Fibroblast of skin of left quadriceps (primary cell): ENCODE data around the gene HPX.
A peak's percentile ranks its signal among the peaks of the same experiment; 100 is the strongest.

Experiments used
- DNase-seq, 2 experiments: peaks; one replicate each; pipeline ENCODE4 v3.0.0-alpha.2; 2013; ENCODE audit warnings: low read depth in 2 of 2

HPX gene

DNA sequence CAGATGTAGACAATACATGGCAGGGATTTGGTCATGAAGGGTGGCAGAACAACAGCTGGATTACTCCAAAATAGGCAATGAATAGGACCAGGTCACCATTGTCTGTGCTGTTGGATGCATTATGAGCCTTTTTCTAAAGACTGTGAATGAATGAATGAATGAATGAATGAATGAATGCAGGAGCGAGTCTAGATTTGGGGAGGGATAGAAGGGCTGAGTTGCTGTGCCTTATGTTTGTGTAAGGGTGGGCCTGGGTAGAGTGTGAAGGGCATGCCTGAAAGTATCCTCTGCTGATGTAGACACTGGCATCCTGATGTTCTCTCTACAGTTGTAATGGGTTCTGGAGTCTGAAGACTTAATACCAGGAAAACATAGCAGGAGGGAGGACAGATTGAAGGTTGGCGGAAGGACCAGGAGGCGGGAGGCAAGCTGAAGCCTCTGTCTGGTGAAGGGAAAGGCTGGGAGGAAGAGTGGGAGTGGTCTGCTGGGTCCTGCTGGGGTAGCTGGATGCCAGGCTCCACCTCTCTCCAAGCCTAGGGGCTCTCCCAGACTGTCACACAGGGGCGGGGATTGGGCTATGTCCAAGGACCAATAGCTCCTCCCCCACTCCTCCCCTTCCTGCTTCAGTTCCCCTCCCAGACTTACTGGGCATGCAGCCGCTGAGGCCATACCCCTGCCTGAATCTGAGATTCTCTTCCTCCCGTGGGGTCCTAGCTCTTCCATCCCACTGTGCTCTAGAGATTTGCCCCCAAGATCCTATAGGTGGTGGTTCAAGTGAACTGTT lies 28.1 kb upstream of the HPX start:
- DNase-seq: peak; percentile 69 to 72

DNA sequence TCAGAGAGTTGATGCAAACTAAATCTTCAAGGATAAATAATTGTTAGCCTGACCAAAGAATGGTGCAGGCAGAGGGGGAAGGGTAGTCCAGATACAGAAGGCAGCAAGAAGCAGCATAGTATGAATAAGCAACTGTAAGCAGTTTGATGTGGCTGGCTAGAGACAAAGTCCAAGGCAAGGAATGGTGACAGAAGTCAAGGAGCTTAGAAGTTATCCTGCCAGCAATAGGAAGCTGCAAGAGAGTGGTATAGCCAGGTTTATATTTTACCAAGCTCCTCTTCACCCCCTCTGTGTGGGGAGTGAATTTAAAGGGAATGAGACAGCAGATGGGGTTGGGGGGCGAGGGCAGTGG lies 18.3 kb upstream of the HPX start:
- DNase-seq: no peak

GRCh38 chr11:6458352-6459098 lies 17.7 kb upstream of the HPX start:
- no peak for DNase-seq

DNA sequence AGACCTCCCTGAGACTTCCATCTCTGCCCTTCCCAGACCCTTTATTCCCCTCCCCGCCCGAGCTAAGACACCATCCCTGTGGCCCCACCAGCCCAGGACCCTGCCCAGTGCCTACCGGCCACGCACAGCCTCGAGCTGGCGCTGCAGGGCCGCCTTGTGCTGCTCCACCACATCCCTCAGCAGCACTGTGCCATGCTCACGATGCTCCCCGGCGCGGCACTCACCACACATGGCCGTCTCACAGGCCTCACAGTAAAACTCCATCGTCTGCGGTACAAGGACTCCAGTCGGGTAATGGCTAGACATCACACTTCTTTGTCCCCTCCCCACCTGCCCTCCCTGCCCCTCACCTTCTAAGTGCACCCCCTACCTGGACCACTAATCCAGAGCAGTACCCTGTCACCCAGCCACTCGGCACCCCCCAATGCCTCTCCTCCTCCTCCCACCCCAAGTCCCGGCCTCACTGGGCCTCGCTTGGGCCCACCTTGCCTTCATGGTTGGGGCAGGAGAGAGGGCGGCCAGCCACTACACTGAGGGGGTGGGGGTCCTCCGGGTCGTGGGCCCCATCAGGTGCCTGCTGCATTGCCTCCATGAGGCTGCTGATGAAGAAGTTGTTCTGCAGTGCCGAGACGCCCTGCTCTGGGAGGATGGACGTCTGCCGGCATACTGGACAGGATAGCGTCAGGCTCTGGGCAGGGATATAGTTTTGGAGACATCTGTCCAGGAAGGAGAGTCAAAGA lies 17.0 kb upstream of the HPX start:
- DNase-seq: no peak

- no peak for DNase-seq
Observed at GRCh38 chr11:6456361-6457073, 15.7 kb upstream of the HPX start.

DNA sequence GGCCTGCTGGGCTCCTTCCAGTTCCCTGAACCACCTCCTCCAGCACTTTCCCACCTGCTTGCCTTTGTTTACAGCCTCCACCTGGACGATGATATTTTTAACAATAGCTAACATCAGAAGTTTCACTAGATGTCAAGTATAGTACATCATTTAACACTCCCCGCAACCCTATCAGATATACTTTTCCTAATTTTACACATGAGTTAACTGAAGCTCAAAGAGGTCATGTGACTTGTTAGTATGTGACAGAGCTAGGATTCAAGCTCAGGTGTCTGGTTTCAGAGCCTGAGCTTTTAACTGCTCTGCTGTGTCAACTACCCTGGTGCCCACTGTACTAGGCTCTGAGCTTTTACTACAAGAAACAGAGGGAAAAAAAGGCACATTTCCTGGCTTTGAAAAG lies 14.3 kb upstream of the HPX start:
- DNase-seq: no peak

DNA sequence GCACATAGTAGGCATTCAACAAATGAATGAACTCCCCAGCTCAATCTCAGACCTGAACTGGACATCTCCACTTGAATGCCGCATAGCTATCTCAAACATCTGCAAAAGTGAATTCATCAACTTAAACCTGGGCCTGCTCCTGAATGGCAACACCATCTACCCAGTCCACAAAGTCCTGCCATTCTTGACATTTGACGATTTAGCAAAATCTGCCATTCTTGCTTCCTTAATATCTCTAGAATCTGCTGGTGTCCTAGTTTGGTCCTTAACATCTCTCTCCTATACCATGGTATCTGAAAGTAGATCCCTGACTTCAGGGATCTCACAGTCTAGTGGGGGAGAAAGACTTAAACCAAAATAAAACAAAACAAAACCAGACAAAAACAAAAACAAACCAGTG lies 12.4 kb upstream of the HPX start:
- DNase-seq: no peak

DNA sequence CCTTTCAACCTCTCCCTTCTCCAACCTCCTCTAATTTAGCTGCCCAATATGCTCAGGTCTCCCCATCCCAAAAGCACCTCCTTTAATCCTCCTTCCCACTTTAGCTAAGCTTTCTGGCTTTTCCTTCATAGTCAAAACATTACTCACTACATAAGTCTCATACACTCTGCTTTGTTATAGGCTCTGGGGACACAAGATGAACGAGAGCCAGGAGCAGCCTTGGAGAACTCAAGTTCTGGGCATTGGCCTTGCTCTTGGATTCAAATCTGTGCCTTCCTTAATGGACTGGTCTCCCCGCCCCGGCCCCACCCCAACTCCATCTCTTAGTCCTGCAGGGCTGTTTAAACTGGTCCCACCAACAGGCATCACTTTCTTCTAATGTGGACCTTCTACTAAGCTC lies 11.4 kb upstream of the HPX start:
- no peak for DNase-seq

- DNase-seq: no peak
Observed at GRCh38 chr11:6448574-6448973, 7.8 kb upstream of the HPX start.

GRCh38 chr11:6443269-6444003 lies 2.6 kb upstream of the HPX start:
- no peak for DNase-seq

GRCh38 chr11:6442441-6442840 lies 1.7 kb upstream of the HPX start:
- no peak for DNase-seq

GRCh38 chr11:6438979-6439571 lies 1.7 kb downstream of the HPX start:
- DNase-seq: no peak

DNA sequence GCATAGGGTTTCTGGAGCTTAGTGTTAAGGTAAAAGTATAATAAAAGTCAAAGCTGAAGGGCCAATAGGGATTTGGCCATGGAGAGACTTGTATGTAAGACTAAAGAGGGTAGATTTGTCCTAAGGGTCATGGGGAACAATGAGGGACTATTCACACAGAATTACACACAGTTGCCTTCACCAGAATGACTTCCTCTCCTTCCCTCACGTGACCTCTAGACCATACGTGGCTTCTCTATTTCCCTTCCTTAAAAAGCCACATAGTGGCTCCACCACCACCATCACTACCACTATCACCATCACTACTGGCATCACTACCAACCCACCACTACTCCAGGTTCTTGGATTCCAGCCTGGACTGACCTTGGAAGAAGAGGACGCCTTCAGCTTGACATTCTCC lies 2.8 kb downstream of the HPX start:
- DNase-seq: no peak

- no peak for DNase-seq
Observed at GRCh38 chr11:6437423-6437822, 3.4 kb downstream of the HPX start.

GRCh38 chr11:6433998-6434660 lies 6.7 kb downstream of the HPX start:
- no peak for DNase-seq

DNA sequence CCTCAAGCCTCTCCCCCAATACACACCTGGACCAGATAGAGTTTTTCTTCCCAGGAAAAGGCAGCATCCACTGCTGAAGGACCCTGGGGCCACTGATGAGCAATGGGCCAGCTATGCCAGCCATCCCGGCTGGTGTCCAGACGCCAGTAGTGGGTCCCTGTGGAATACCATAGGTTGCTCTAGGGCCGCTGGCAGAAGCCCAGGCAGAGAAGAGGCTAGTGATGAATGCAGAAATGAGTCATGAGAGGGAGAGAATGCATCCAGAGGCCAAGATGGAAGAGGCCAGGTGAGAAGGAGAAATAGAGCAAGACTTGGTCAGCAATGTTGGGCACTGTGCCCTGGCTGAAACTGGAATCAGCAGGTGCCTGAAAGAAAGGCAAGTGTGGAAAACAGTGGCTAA lies 8.9 kb downstream of the HPX start:
- DNase-seq: peak in 1 of 2 experiments; percentile 41

GRCh38 chr11:6427516-6427915 lies 13.3 kb downstream of the HPX start:
- DNase-seq: no peak

DNA sequence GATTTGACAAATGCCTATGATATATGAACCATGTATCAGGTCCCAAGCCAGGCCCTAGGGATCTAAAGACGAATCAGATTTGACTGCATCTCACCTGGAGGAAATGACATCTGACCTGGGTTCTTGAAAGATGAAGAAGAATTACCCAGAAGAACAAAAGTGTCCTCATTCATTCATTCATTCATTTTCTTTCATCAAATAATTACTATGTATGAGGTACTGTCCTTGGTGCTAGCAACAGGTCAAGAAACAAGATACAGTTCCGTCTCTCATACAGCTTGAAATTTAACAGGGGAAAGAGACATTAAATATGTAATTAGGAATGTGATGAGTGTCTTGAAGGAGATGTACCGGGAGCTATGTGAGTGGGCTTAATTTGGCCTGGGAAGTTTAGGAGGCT lies 20.1 kb downstream of the HPX start:
- DNase-seq: no peak

- peak in 1 of 2 experiments; percentile 29 for DNase-seq
Observed at GRCh38 chr11:6419009-6419631, 21.7 kb downstream of the HPX start, which contains the start of gene APBB1. Gene APBB1 (minus strand): TSS chr11:6419094. CDS start chr11:6411347, 7,747 bp downstream.

DNA sequence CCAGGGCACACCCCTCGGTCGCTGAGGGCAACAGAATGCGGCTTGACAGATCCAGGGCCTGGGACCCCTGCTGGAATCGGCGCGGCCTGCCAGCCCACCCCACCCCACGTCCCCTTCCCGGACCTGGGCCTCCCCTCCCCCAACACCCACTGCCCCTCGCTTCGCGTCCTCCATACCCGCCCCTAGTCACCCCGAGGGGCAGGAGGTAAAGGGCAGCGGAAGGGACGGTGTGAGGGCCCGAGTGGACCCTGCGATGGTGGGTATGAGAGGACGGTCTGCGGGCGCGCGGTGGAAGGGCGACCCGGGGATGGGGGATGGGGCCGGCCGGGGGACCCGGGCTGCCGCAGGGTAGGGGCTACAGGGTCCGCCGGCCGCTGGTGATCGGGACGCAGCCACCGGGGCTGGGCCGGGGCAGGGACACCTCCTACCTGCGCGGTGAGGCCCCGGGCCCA lies 22.2 kb downstream of the HPX start:
- DNase-seq: no peak
